Cortex of kidney (tissue), 1 donor: ENCODE measurements around the gene MACROD2.
"Not testable (repeated sequence)": the region's sequence is repeated elsewhere in the genome, so short reads cannot be mapped to it uniquely, and the experiment has no call there.

Source experiments
- DNase-seq: peaks from one replicate; lab custom pipeline; 2025; lab: John Stamatoyannopoulos, UW

The MACROD2 gene

DNA sequence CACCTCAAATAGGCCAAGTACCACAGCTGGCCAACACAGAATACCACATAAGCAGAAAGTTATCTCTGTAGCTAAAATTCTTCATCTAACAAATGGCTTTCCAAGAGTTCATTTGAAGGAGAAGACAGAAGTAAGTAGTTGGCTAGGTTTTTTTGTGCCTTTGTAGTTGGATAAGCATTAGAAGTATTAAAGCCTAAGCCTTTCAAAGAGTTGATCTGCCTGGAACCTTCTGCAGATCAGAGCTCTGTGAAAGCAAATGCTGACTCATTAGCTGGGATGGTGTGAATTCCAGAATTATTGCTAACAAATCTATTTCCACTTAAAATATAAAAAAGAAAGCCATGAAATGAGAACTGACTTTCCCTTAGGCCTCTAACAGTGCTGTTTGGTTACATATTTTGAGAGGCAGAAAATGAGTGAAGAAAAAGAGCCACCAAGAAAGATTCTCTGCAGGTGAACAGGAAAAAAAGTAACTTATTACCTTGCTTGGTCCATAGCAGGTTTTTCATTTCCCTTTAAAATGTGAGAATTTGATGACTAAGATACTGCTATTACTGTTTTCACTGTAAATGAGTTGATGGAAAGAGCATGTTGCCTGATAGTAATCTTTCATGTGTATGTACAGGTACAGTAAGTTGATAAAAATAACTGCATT is 1105.3 kb downstream of the MACROD2 start:
- DNase-seq = no peak

DNA sequence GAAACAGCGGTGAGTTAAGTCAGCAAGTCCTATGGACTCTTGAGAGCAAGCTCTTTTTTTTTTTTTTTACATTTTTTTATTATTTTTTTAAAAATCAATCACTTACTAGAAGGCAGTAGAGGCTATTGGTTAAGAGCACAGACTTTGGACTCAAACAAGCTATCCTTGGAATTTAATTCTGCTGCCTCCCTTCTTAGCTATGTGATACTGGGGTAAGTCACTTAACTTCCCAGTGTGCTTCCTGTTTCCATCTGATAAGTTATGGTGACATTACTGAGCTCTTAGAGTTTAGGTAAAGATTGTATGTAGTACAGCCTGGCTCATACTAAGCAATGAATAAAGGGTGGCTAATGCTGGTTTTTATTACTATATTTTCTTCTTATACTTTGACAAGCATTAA is 1112.6 kb downstream of the MACROD2 start:
- no peak for DNase-seq

GRCh38 chr20:15109494-15109893 is 1114.2 kb downstream of the MACROD2 start:
- DNase-seq = no peak

DNA sequence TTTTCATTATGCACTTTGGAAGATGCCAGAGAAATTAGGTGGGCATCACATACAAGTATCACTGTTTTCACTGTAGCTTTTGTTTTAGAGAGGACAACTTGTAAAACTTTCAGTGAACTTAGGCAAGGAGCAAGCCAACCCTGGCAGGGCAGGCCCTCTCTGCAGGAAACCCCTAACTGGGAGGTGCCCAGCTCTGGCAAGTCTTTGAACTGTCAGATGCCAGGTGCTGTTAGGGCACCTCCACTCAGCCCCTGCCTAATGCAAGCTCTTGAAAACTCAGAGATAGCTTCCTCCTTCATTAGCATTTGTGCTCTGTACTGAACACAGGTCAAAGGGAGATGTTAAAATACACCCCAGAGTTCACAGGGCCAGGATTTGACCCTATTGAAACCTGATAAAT is 1116.3 kb downstream of the MACROD2 start:
- DNase-seq = no peak

DNA sequence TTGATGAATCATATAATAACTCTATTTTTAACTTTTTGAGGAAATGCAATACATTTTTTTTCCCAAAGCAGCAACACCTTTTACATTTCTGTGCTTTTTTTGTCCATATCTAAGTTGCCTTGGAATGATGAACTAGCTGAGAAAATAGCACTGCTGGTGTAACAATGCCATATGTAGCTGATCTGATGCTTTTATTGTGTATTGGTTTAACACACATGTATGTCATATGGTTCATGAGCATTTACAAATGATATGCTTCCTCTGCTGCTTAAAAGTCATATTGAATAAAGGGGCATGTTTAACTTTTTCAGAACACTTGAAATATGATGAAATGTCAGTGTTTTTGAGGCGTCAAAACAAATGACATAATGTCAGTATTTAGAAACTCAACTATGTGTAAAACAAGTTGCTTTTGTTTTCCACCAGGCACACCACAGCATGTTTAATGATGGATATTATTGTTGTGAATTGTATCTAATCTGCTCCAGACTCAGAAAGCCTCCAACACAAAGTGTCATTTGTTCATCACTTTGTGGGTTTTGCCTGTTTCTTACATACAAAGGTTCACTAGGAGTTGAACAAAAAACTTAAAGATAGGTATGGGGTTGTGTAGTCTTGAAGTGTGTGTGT is 1117.9 kb downstream of the MACROD2 start:
- no peak for DNase-seq

- no peak for DNase-seq
Observed at GRCh38 chr20:15119852-15120487, 1124.7 kb downstream of the MACROD2 start.

DNA sequence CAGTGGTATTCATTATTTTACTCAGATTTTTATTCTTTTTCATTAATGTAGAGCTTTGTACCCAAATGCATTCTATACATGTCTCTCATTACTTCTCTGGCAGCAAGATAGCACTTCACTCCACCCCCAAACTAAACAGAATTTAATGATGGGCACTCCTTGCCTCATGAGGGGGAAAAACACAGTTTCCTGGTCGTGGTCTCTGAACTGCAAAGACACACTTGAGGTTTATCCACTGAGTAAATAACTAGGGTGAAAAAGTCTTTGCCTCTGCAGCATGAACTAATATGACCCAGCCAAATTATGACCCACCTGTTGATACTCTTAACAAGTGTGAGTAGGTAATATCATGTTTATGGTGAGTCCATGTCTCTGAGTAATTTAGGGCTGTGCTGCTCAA is 1127.3 kb downstream of the MACROD2 start:
- DNase-seq = no peak

- no peak for DNase-seq
Observed at GRCh38 chr20:15131176-15131575, 1135.9 kb downstream of the MACROD2 start.

- no peak for DNase-seq
Observed at GRCh38 chr20:15138548-15139126, 1143.3 kb downstream of the MACROD2 start.

DNA sequence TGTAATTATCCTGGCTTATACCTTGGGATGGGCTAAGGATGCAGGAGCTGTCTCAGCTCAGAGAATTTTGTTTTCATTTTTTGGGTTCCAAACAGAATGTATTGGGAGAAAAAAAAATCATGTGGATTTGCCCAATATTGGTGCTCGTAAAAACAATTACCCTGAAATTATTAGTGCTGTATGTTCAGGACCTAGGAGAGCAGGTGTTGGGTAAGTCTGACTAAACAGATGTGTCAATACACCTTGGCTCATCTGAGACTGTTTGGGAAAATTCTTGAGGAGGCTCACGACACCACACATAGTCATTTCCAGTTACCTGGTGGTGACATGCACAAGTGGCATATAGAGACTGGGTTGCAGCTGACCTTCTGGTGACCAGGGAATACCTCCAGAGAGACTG is 1144.2 kb downstream of the MACROD2 start:
- DNase-seq = no peak

DNA sequence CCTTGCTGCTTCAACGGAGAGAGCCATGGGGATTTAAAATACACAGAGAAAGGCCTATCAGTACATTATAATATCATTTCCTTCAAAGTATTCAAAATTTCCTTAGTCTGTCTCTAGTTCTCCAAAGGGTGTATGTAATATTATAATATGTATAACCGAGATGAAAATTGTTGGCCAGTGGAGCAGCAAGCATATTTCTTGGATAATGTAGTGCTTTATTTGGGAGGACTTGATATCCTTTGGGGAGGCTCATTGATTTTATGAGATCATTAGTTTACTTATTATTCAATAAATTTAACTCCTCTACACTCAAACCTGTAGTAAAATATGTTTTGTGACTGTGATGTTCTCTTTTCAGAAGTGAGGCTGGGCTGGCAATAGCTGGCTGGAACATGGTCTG is 1145.0 kb downstream of the MACROD2 start:
- no peak for DNase-seq

- not testable (repeated sequence) for DNase-seq
Observed at GRCh38 chr20:15140940-15141339, 1145.6 kb downstream of the MACROD2 start.

DNA sequence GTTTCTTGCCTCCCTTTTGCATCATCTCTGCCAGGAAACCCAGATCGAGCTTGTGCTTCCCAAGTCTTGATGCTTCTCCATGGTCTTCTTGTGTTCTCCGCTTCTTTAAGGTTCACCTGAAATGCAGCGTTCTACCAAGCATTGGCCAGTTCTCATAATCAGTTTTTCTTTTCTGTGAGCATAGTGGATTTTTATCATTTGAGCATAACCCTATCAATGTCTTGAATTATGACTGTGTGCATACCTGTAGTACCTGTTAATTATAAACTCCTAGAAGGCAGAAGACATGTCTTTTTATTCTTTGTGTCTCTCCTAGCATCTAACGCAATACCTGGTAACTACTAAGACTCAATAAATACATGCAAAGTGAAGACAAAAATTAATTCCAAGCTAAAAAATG is 1146.5 kb downstream of the MACROD2 start:
- no peak for DNase-seq

DNA sequence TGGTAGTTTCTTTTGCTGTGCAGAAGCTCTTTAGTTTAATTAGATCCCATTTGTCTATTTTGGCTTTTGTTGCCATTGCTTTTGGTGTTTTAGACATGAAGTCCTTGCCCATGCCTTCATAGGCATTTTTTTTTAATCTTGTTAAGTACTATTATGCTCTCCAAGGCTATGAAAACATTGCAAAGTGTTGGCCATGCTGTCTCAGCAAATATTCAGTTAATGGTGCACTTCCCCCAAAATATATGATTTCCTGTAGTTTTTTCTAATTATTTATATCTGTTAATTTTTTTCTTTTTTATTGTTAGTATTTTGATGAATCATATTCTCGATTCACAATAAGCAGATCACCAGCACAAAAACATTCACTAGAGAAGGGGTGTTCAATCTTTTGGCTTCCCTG is 1148.2 kb downstream of the MACROD2 start:
- DNase-seq = no peak

- DNase-seq = no peak
Observed at GRCh38 chr20:15144916-15145315, 1149.6 kb downstream of the MACROD2 start.

- no peak for DNase-seq
Observed at GRCh38 chr20:15146948-15147347, 1151.6 kb downstream of the MACROD2 start.

GRCh38 chr20:15154070-15154469 is 1158.8 kb downstream of the MACROD2 start:
- DNase-seq = no peak

GRCh38 chr20:15155848-15156401 is 1160.6 kb downstream of the MACROD2 start:
- no peak for DNase-seq

- DNase-seq = no peak
Observed at GRCh38 chr20:15158533-15158932, 1163.2 kb downstream of the MACROD2 start.

GRCh38 chr20:15162079-15162647 is 1166.8 kb downstream of the MACROD2 start:
- no peak for DNase-seq

GRCh38 chr20:15163632-15164031 is 1168.3 kb downstream of the MACROD2 start:
- no peak for DNase-seq

DNA sequence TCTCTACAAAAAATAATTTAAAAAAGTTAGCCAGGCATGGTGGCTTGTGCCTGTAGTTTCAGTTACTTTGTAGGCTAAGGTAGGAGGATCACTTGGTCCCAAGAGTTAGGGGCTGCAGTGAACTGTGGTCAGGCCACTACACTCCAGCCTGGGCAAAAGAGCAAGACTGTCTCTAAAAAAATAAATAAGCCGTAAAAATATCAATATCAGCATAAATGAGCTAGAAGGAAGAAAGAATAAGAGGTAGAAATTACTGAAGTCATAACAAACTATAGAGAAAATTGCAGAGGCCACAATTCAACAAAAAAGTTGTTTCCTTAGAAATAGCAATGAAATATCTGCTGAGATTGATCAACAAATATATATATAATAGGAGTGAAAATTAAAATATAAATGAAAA is 1169.4 kb downstream of the MACROD2 start:
- no peak for DNase-seq
